Midbrain (tissue), 1 donor: ENCODE data around the gene COL23A1.
A peak's percentile ranks its signal among the peaks of the same experiment; 100 is the strongest.
"Not testable (repeated sequence)": the region's sequence is repeated elsewhere in the genome, so short reads cannot be mapped to it uniquely, and the experiment has no call there.

Source experiments
- DNase-seq: peaks from one replicate; lab custom pipeline; 2025; lab: John Stamatoyannopoulos, UW

COL23A1 gene

GRCh38 chr5:178504340-178504960, 85.7 kb downstream of the COL23A1 start:
- no peak for DNase-seq

- DNase-seq = no peak
Measured at GRCh38 chr5:178502401-178503100, 87.6 kb downstream of the COL23A1 start.

- no peak for DNase-seq
Measured at GRCh38 chr5:178499352-178499751, 90.8 kb downstream of the COL23A1 start.

GRCh38 chr5:178496642-178497041, 93.6 kb downstream of the COL23A1 start:
- DNase-seq = no peak

GRCh38 chr5:178496214-178496613, 94.0 kb downstream of the COL23A1 start:
- DNase-seq = no peak

- DNase-seq = no peak
Measured at GRCh38 chr5:178495706-178496105, 94.5 kb downstream of the COL23A1 start.

GRCh38 chr5:178492278-178492677, 97.9 kb downstream of the COL23A1 start:
- no peak for DNase-seq

GRCh38 chr5:178490935-178491652, 99.1 kb downstream of the COL23A1 start:
- DNase-seq = no peak

GRCh38 chr5:178489271-178489976, 100.8 kb downstream of the COL23A1 start:
- no peak for DNase-seq

- no peak for DNase-seq
Measured at GRCh38 chr5:178488696-178489095, 101.5 kb downstream of the COL23A1 start.

GRCh38 chr5:178487911-178488600, 102.1 kb downstream of the COL23A1 start:
- no peak for DNase-seq

- not testable (repeated sequence) for DNase-seq
Measured at GRCh38 chr5:178486878-178487512, 103.2 kb downstream of the COL23A1 start.

GRCh38 chr5:178486239-178486641, 104.0 kb downstream of the COL23A1 start:
- no peak for DNase-seq

GRCh38 chr5:178483620-178484019, 106.6 kb downstream of the COL23A1 start:
- DNase-seq = peak; percentile 33

GRCh38 chr5:178479261-178479660, 110.9 kb downstream of the COL23A1 start:
- no peak for DNase-seq

GRCh38 chr5:178478370-178478769, 111.8 kb downstream of the COL23A1 start:
- DNase-seq = no peak

- DNase-seq = no peak
Measured at GRCh38 chr5:178477802-178478201, 112.4 kb downstream of the COL23A1 start.

GRCh38 chr5:178476972-178477754, 113.0 kb downstream of the COL23A1 start:
- no peak for DNase-seq

GRCh38 chr5:178476531-178476930, 113.7 kb downstream of the COL23A1 start:
- DNase-seq = no peak

- no peak for DNase-seq
Measured at GRCh38 chr5:178475422-178475821, 114.8 kb downstream of the COL23A1 start.
